Panc1 (cell line): Measurements from ENCODE around the gene HHAT. TPM values are rescaled to one million over a fixed set of nuclear protein-coding genes. Genes with fewer than 3 reads are reported as not detected.

Source experiments
- ATAC-seq: fragments of 200-7000 bp; cut with Tn5 transposase; 2 replicates; pipeline ENCODE4 v1.9.1; 2020; ENCODE audit warnings: mild to moderate bottlenecking, moderate library complexity
- BruUV-seq: library from RNA; stranded (reverse); fragments of 400-500 nt; replicated peaks from 2 replicates; lab custom pipeline; 2021; lab: Mats Ljungman, UMichigan
- CTCF ChIA-PET: fragments of 300-600 bp; sonication (Branson Sonifier 250); formaldehyde crosslinking; loops from one replicate; lab custom pipeline; 2022; ENCODE audit warnings: antibody characterized with exemption; lab: Charles Lee
- POLR2A ChIA-PET: fragments of 300-600 bp; sonication (Branson Sonifier 250); formaldehyde crosslinking; loops from one replicate; lab custom pipeline; 2022; ENCODE audit warnings: antibody characterized with exemption; lab: Charles Lee
- DNase-seq: peaks from one replicate; pipeline ENCODE4 v3.0.0-alpha.2; 2010; ENCODE audit warnings: low read depth, low spot score
- H3K27ac ChIP-seq: 2 replicates; pipeline ENCODE4 v1.5.1; 2011; ENCODE audit warnings: mild to moderate bottlenecking, low read length, inconsistent platforms
- H3K27me3 ChIP-seq: fragments of 200-500 bp; sonication (Bioruptor generic); 2 replicates; pipeline ENCODE4 v1.6.0; 2014; ENCODE audit warnings: low read length, inconsistent platforms; ENCODE audit not compliant: control insufficient read depth, insufficient read depth
- H3K36me3 ChIP-seq: fragments of 200-500 bp; sonication (Bioruptor generic); 2 replicates; pipeline ENCODE4 v1.5.1; 2014; ENCODE audit warnings: inconsistent platforms, mild to moderate bottlenecking, low read length, moderate library complexity; ENCODE audit not compliant: control insufficient read depth, insufficient read depth
- H3K4me1 ChIP-seq: 2 replicates; pipeline ENCODE4 v1.5.1; 2011; ENCODE audit warnings: inconsistent platforms, mild to moderate bottlenecking, low read length, moderate library complexity; ENCODE audit not compliant: control insufficient read depth, insufficient read depth
- H3K4me3 ChIP-seq, 2 experiments: 2 replicates each; pipeline ENCODE4 v1.5.1; 2011 to 2012; ENCODE audit warnings: low read depth in 2 of 2, low read length in 2 of 2, mild to moderate bottlenecking in 2 of 2, inconsistent platforms in 1 of 2, moderate library complexity in 1 of 2
- H3K9me3 ChIP-seq: fragments of 200-500 bp; sonication (Bioruptor generic); 2 replicates; pipeline ENCODE4 v1.5.1; 2014; ENCODE audit warnings: low read depth, mild to moderate bottlenecking, inconsistent platforms, low read length, moderate library complexity; ENCODE audit not compliant: control insufficient read depth, insufficient read depth
- CTCF ChIP-seq: fragments of 450-650 bp; IDR thresholded peaks from 2 replicates; pipeline ENCODE4 v1.5.1; 2017; ENCODE audit warnings: mild to moderate bottlenecking
- POLR2AphosphoS5 ChIP-seq: IDR thresholded peaks from 2 replicates; pipeline ENCODE4 v1.6.1; 2012; ENCODE audit warnings: mild to moderate bottlenecking, low read depth, low read length, moderate library complexity
- REST ChIP-seq, 2 experiments: IDR thresholded peaks; 2 replicates each; pipeline ENCODE4 v1.6.1; 2011 to 2012; ENCODE audit warnings: low read depth in 2 of 2, control low read depth in 1 of 2, low read length in 1 of 2, mild to moderate bottlenecking in 1 of 2, moderate library complexity in 1 of 2; ENCODE audit not compliant: insufficient read depth in 1 of 2
- SIN3A ChIP-seq: IDR thresholded peaks from 2 replicates; pipeline ENCODE4 v1.6.1; 2012; ENCODE audit warnings: low read depth, mild to moderate bottlenecking, low read length, moderate library complexity, borderline replicate concordance; ENCODE audit not compliant: insufficient read depth
- TCF7L2 ChIP-seq: IDR thresholded peaks from 2 replicates; pipeline ENCODE4 v1.6.1; 2011; ENCODE audit warnings: mild to moderate bottlenecking, low read depth, low read length, inconsistent platforms
- in situ Hi-C: cut with HindIII; loops from 2 replicates; pipeline ENCODE4 v1.10.0; 2016; ENCODE audit warnings: low sequenced_read_pairs, low pct_unique_long_range_greater_than_20kb
- intact Hi-C: fragments of 100-400 bp; cut with micrococcal nuclease; formaldehyde crosslinking; loops from one replicate; pipeline ENCODE4 v1.10.0; 2022; ENCODE audit not compliant: unreplicated experiment
- total RNA-seq: library from RNA; stranded (reverse); gene quantifications from one replicate; pipeline ENCODE4 v1.2.1, GENCODE V29; 2021; ENCODE audit not compliant: unreplicated experiment

Gene HHAT
- total RNA-seq, 1 experiment from 2014 or later = 2.3 TPM

- no peak for DNase-seq
- no peak overlapping the region for H3K4me3 ChIP-seq
- in situ Hi-C loops = no loop called here
- no TSS peak for BruUV-seq
- H3K27me3 ChIP-seq = no peaks in the 10 kb centered on the region
- CTCF ChIA-PET = no interaction called here
- H3K4me1 ChIP-seq = no peaks in the 10 kb centered on the region
- no peaks in the 10 kb centered on the region for H3K9me3 ChIP-seq
- intact Hi-C loops = no loop called here
- H3K27ac ChIP-seq = no peak overlapping the region
- H3K36me3 ChIP-seq = no peaks in the 10 kb centered on the region
- no peak for ATAC-seq
- TF ChIP-seq SIN3A = no peak
- TF ChIP-seq REST (IDR thresholded peaks at IDR 0.05; ENCODE audit: insufficient read depth in 1 of 2, low read depth in 2 of 2, low read length in 1 of 2) = no peak
- no peak for TF ChIP-seq POLR2AphosphoS5
- no peak for TF ChIP-seq TCF7L2
- TF ChIP-seq CTCF = no peak
- POLR2A ChIA-PET = no interaction called here
Measured at GRCh38 chr1:210535761-210536160, 207.1 kb downstream of the HHAT start.

- H3K36me3 ChIP-seq = no peaks in the 10 kb centered on the region
- H3K9me3 ChIP-seq = no peaks in the 10 kb centered on the region
- POLR2A ChIA-PET = no interaction called here
- ATAC-seq (no peak), DNase-seq (no peak)
- no peak overlapping the region for H3K27ac ChIP-seq
- H3K27me3 ChIP-seq = no peaks in the 10 kb centered on the region
- H3K4me3 ChIP-seq = no peak overlapping the region
- H3K4me1 ChIP-seq = no peaks in the 10 kb centered on the region
- BruUV-seq = no TSS peak
- CTCF ChIA-PET = no interaction called here
- in situ Hi-C loops (no loop called here), intact Hi-C loops (no loop called here)
- TF ChIP-seq CTCF (no peak), SIN3A (no peak), REST (IDR thresholded peaks at IDR 0.05; ENCODE audit: insufficient read depth in 1 of 2, low read depth in 2 of 2, low read length in 1 of 2) (no peak), TCF7L2 (no peak), POLR2AphosphoS5 (no peak)
Measured at GRCh38 chr1:210536254-210536961, 207.7 kb downstream of the HHAT start.
